B cell (primary cell): ENCODE data around the gene CCDC144A. TPM values are rescaled to one million over a fixed set of nuclear protein-coding genes. Genes with fewer than 3 reads are reported as not detected.
"Not testable (repeated sequence)": the region's sequence is repeated elsewhere in the genome, so short reads cannot be mapped to it uniquely, and the experiment has no call there.

ENCODE experiments used
- ATAC-seq: fragments of 200-7000 bp; cut with Tn5 transposase; one replicate; pipeline ENCODE4 v1.10.0; 2021; ENCODE audit warnings: low read depth, mild to moderate bottlenecking, moderate number of reproducible peaks, moderate library complexity
- CTCF ChIA-PET: fragments of 350-600 bp; sonication (Branson Sonifier 250); formaldehyde crosslinking; loops from one replicate; lab custom pipeline; 2021; ENCODE audit warnings: antibody characterized with exemption, inconsistent platforms; lab: Charles Lee
- POLR2A ChIA-PET: fragments of 350-600 bp; sonication (Branson Sonifier 250); formaldehyde crosslinking; loops from one replicate; lab custom pipeline; 2021; ENCODE audit warnings: antibody characterized with exemption; lab: Charles Lee
- DNase-seq: peaks from one replicate; pipeline ENCODE4 v3.0.0; 2013
- H2AFZ ChIP-seq: 2 replicates; pipeline ENCODE4 v1.6.1; 2012; ENCODE audit warnings: mild to moderate bottlenecking, low read depth, low read length; ENCODE audit not compliant: insufficient read depth, poor library complexity, severe bottlenecking
- H3K27ac ChIP-seq, 2 donors: 1 replicate in 1 of 2; 2 replicates in 1 of 2; pipeline ENCODE4 v1.5.1; 2012 to 2013; ENCODE audit warnings: low read length in 2 of 2, mild to moderate bottlenecking in 2 of 2, moderate library complexity in 1 of 2
- H3K27me3 ChIP-seq, 4 experiments: fragments of 200-600 bp in 1 of 4; sonication (generic) in 1 of 4; replicated peaks in 1 of 4; 1 replicate in 2 of 4; 2 replicates in 2 of 4; pipeline versions ENCODE4 v1.6.1 to v1.7.0; 2013 to 2016; ENCODE audit warnings: low read length in 3 of 4, mild to moderate bottlenecking in 2 of 4, mixed read lengths in 1 of 4, moderate library complexity in 1 of 4; ENCODE audit not compliant: insufficient read depth in 4 of 4, control insufficient read depth in 3 of 4; ENCODE audit errors: control extremely low read depth in 1 of 4
- H3K36me3 ChIP-seq, 2 experiments: replicated peaks in 1 of 2; 1 replicate in 1 of 2; 2 replicates in 1 of 2; pipeline versions ENCODE4 v1.6.1 to v1.7.1; 2013; ENCODE audit warnings: low read length in 1 of 2; ENCODE audit not compliant: insufficient read depth in 2 of 2, control insufficient read depth in 1 of 2; ENCODE audit errors: control extremely low read depth in 1 of 2, extremely low read depth in 1 of 2
- H3K4me1 ChIP-seq, 2 donors: fragments of 200-600 bp in 1 of 2; sonication (generic) in 1 of 2; 1 replicate in 1 of 2; 2 replicates in 1 of 2; pipeline versions ENCODE4 v1.5.1 to v1.6.1; 2013 to 2017; ENCODE audit warnings: low read length in 2 of 2; ENCODE audit not compliant: control insufficient read depth in 2 of 2, insufficient read depth in 2 of 2
- H3K4me2 ChIP-seq: replicated peaks from 2 replicates; pipeline ENCODE3; 2012; ENCODE audit warnings: mild to moderate bottlenecking, low read depth, low read length; ENCODE audit not compliant: poor library complexity, severe bottlenecking
- H3K4me3 ChIP-seq, 5 experiments: fragments of 200-600 bp in 1 of 5; sonication (generic) in 1 of 5; 1 replicate in 3 of 5; 2 replicates in 2 of 5; pipeline versions ENCODE4 v1.5.1 to v1.7.0; 2011 to 2016; ENCODE audit warnings: low read length in 4 of 5, mild to moderate bottlenecking in 4 of 5, low read depth in 2 of 5, control low read depth in 1 of 5, moderate library complexity in 1 of 5; ENCODE audit not compliant: insufficient read depth in 1 of 5; ENCODE audit errors: control extremely low read depth in 1 of 5, extremely low read depth in 1 of 5
- H3K79me2 ChIP-seq: fragments of 200-600 bp; sonication (generic); one replicate; pipeline ENCODE4 v1.6.0; 2016; ENCODE audit warnings: low read length; ENCODE audit not compliant: control insufficient read depth, insufficient read depth
- H3K9ac ChIP-seq: fragments of 200-600 bp; sonication (generic); 2 replicates; pipeline ENCODE4 v1.6.1; 2017; ENCODE audit warnings: mild to moderate bottlenecking, low read length, moderate library complexity
- H3K9me3 ChIP-seq, 3 donors: one replicate each; pipeline versions ENCODE4 v1.6.1 to v1.7.1; 2013; ENCODE audit warnings: low read length in 2 of 3; ENCODE audit not compliant: control insufficient read depth in 2 of 3, insufficient read depth in 1 of 3; ENCODE audit errors: control extremely low read depth in 1 of 3
- H4K20me1 ChIP-seq: 2 replicates; pipeline ENCODE4 v1.6.0; 2012; ENCODE audit warnings: mild to moderate bottlenecking, low read length; ENCODE audit not compliant: insufficient read depth, control insufficient read depth, poor library complexity, severe bottlenecking
- H3K27ac Mint-ChIP-seq: one replicate; pipeline ENCODE4 v1.8.0; 2021; ENCODE audit warnings: mixed read lengths
- H3K27me3 Mint-ChIP-seq: one replicate; pipeline ENCODE4 v1.8.0; 2021; ENCODE audit warnings: mixed read lengths
- H3K4me1 Mint-ChIP-seq: one replicate; pipeline ENCODE4 v1.8.0; 2021; ENCODE audit warnings: mixed read lengths
- H3K4me3 Mint-ChIP-seq: one replicate; pipeline ENCODE4 v1.8.0; 2021; ENCODE audit warnings: mixed read lengths
- H3K9me3 Mint-ChIP-seq: one replicate; pipeline ENCODE4 v1.8.0; 2022; ENCODE audit warnings: mixed read lengths; ENCODE audit not compliant: insufficient read depth
- WGBS: methylation state at CpG from one replicate; pipeline ENCODE4 v1.1.5; 2013; ENCODE audit warnings: missing lambda C conversion rate; ENCODE audit not compliant: insufficient coverage; 5-methylcytosine and 5-hydroxymethylcytosine counted together
- intact Hi-C: fragments of 100-400 bp; cut with micrococcal nuclease; formaldehyde crosslinking; loops from one replicate; pipeline ENCODE4 v1.10.0; 2022
- polyA plus RNA-seq: library from polyadenylated mRNA; depleted of rRNA; stranded (reverse); fragments of >200 nt; gene quantifications from 2 replicates; pipeline ENCODE4 v1.2.3, GENCODE V29; 2012
- total RNA-seq, 2 donors: library from RNA; stranded (reverse); fragments of 120-200 nt in 1 of 2; gene quantifications; 1 replicate in 1 of 2; 2 replicates in 1 of 2; pipeline versions ENCODE4 v1.2.3 to v1.2.4, GENCODE V29; 2013 to 2022

CCDC144A gene
- total and polyA plus RNA-seq, 2 donors (not counting 1 experiment from before 2014, with no cell fraction given) = 4.8 TPM; not detected in 1

GRCh38 chr17:16746571-16746970 lies 56.5 kb downstream of the CCDC144A start:
- H3K27me3 ChIP-seq, H3K4me1 Mint-ChIP-seq, POLR2A ChIA-PET, H3K27ac Mint-ChIP-seq, H3K9me3 ChIP-seq, H3K4me2 ChIP-seq, H3K9me3 Mint-ChIP-seq, H3K9ac ChIP-seq, H3K36me3 ChIP-seq, H4K20me1 ChIP-seq, H3K4me1 ChIP-seq, H3K27ac ChIP-seq, intact Hi-C loops, H3K4me3 Mint-ChIP-seq, DNase-seq, H2AFZ ChIP-seq, H3K4me3 ChIP-seq, H3K79me2 ChIP-seq: not testable (repeated sequence)
- 0% methylated on average over 7 of the region's 24 CpGs for WGBS
- peaks cover 34% of the 10 kb centered on the region for H3K27me3 Mint-ChIP-seq
- peak; percentile 64 for ATAC-seq
- CTCF ChIA-PET = interaction anchor here (0.7 kb wide), 1 partner anchor 709 kb away, joined by 3 read pairs; no protein-coding TSS in a partner anchor

- H3K36me3 ChIP-seq, H3K27me3 ChIP-seq, H3K4me3 Mint-ChIP-seq, H2AFZ ChIP-seq, H4K20me1 ChIP-seq, H3K79me2 ChIP-seq, H3K27ac ChIP-seq, POLR2A ChIA-PET, H3K4me2 ChIP-seq, H3K9ac ChIP-seq, H3K4me1 ChIP-seq, H3K4me3 ChIP-seq, H3K9me3 ChIP-seq, CTCF ChIA-PET, H3K27ac Mint-ChIP-seq, H3K9me3 Mint-ChIP-seq, DNase-seq, intact Hi-C loops, ATAC-seq: not testable (repeated sequence)
- no CpG with 5 or more reads among the region's 3 CpGs for WGBS
- H3K27me3 Mint-ChIP-seq = peaks cover 21% of the 10 kb centered on the region
- peaks cover 10% of the 10 kb centered on the region for H3K4me1 Mint-ChIP-seq
Measured at GRCh38 chr17:16750515-16750914, 60.5 kb downstream of the CCDC144A start.
